Measurements from ENCODE around the gene FOXO6.

GRCh38 chr1:41363591-41364320 lies 2.5 kb downstream of the FOXO6 start:
- TF ChIP-seq CTCF (conservative IDR thresholded peaks at IDR 0.05; ENCODE audit: low read depth, low read length) (no peak), EZH2 (IDR thresholded peaks at IDR 0.05; ENCODE audit: borderline replicate concordance, low read depth, low read length, poor library complexity, severe bottlenecking) (no peak)
